Tibial nerve (tissue), 3 donors: ENCODE data around the gene MON2.

Source experiments
- POLR2A ChIP-seq, 2 donors: fragments of 450-650 bp; IDR thresholded peaks; one replicate each; pipeline ENCODE4 v1.6.1; 2017; ENCODE audit warnings: antibody characterized with exemption in 2 of 2, mild to moderate bottlenecking in 2 of 2, moderate library complexity in 2 of 2
- TF ChIP-seq, protein P1 (sequence below), 5 experiments: fragments of 200-600 bp in 3 of 5; fragments of 450-650 bp in 2 of 5; sonication (generic) in 3 of 5; IDR thresholded peaks; one replicate each; pipeline ENCODE4 v1.5.1; 2016 to 2019; ENCODE audit warnings: antibody characterized with exemption in 5 of 5, mild to moderate bottlenecking in 3 of 5, moderate library complexity in 2 of 5

- no peak for TF ChIP-seq POLR2A (IDR thresholded peaks at IDR 0.05)
- TF ChIP-seq, protein P1, sequence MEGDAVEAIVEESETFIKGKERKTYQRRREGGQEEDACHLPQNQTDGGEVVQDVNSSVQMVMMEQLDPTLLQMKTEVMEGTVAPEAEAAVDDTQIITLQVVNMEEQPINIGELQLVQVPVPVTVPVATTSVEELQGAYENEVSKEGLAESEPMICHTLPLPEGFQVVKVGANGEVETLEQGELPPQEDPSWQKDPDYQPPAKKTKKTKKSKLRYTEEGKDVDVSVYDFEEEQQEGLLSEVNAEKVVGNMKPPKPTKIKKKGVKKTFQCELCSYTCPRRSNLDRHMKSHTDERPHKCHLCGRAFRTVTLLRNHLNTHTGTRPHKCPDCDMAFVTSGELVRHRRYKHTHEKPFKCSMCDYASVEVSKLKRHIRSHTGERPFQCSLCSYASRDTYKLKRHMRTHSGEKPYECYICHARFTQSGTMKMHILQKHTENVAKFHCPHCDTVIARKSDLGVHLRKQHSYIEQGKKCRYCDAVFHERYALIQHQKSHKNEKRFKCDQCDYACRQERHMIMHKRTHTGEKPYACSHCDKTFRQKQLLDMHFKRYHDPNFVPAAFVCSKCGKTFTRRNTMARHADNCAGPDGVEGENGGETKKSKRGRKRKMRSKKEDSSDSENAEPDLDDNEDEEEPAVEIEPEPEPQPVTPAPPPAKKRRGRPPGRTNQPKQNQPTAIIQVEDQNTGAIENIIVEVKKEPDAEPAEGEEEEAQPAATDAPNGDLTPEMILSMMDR (IDR thresholded peaks at IDR 0.05), result no peak
Measured at GRCh38 chr12:62482769-62483168, 16.1 kb downstream of the MON2 start.
